Glomerular endothelial cell (primary cell): Measurements from ENCODE around the gene FKBP1B. TPM values are rescaled to one million over a fixed set of nuclear protein-coding genes. Genes with fewer than 3 reads are reported as not detected.
"Not testable (repeated sequence)": the region's sequence is repeated elsewhere in the genome, so short reads cannot be mapped to it uniquely, and the experiment has no call there.

Experiments
- DNase-seq: peaks from one replicate; pipeline ENCODE4 v3.0.0-alpha.2; 2011; ENCODE audit warnings: low read depth, low spot score; ENCODE audit errors: extremely low read depth
- total RNA-seq: library from RNA; depleted of rRNA; stranded (reverse); fragments of >200 nt; gene quantifications from 2 replicates; pipeline ENCODE4 v1.2.3, GENCODE V29; 2015

FKBP1B gene
- total RNA-seq, 1 donor from 2014 or later = 14.9 TPM

- not testable (repeated sequence) for DNase-seq
These were observed 45.7 kb downstream of the FKBP1B start for GRCh38 chr2:24095171-24095677.

- DNase-seq = not testable (repeated sequence)
These were observed 51.2 kb downstream of the FKBP1B start for GRCh38 chr2:24100732-24101131.

GRCh38 chr2:24101992-24102391 is 52.5 kb downstream of the FKBP1B start:
- no peak for DNase-seq

- DNase-seq = no peak
These were observed 53.1 kb downstream of the FKBP1B start for GRCh38 chr2:24102677-24103076.

- DNase-seq = no peak
These were observed 54.6 kb downstream of the FKBP1B start for GRCh38 chr2:24104110-24104650.

GRCh38 chr2:24104906-24105305 is 55.4 kb downstream of the FKBP1B start:
- DNase-seq = no peak

GRCh38 chr2:24105816-24106215 is 56.3 kb downstream of the FKBP1B start:
- no peak for DNase-seq

- DNase-seq = no peak
These were observed 57.2 kb downstream of the FKBP1B start for GRCh38 chr2:24106786-24107185.

- no peak for DNase-seq
These were observed 57.8 kb downstream of the FKBP1B start for GRCh38 chr2:24107336-24107735.

GRCh38 chr2:24109431-24109830 is 59.9 kb downstream of the FKBP1B start:
- DNase-seq = not testable (repeated sequence)

GRCh38 chr2:24110660-24111303 is 61.2 kb downstream of the FKBP1B start:
- no peak for DNase-seq

GRCh38 chr2:24111407-24111901 is 61.9 kb downstream of the FKBP1B start:
- no peak for DNase-seq

Other genes starting within 250 kb of the FKBP1B start
- 6.5 and 12.7 TPM in 2 replicates for gene ATAD2B, start 122.6 kb upstream of the FKBP1B start, total RNA-seq
- gene UBXN2A, start 109.3 kb upstream of the FKBP1B start, total RNA-seq = 10.4 and 12.0 TPM in 2 replicates
- gene MFSD2B, start 39.7 kb upstream of the FKBP1B start, total RNA-seq = 0.53 TPM in 1 of 2 replicates, not detected in the other
- gene WDCP, start 2.4 kb upstream of the FKBP1B start, total RNA-seq = 9.1 and 10.4 TPM in 2 replicates
- gene SF3B6, start 26.6 kb downstream of the FKBP1B start, total RNA-seq = 163 and 169 TPM in 2 replicates
- 80.3 and 133 TPM in 2 replicates for gene TP53I3, start 35.1 kb downstream of the FKBP1B start, total RNA-seq
- 2.7 TPM in 1 of 2 replicates, not detected in the other for gene PFN4, start 73.6 kb downstream of the FKBP1B start, total RNA-seq
- gene FAM228B, start 73.7 kb downstream of the FKBP1B start, total RNA-seq = 5.3 and 48.4 TPM in 2 replicates
- not detected in 2 replicates for gene FAM228A, start 125.3 kb downstream of the FKBP1B start, total RNA-seq